GM12865 (cell line): Measurements from ENCODE around the gene LOXL3.

Experiments used
- DNase-seq: peaks from one replicate; pipeline ENCODE4 v3.0.0; 2010; ENCODE audit warnings: low read depth
- H3K4me3 ChIP-seq: 2 replicates; pipeline ENCODE4 v1.5.1; 2011; ENCODE audit warnings: mild to moderate bottlenecking, low read depth, low read length, control low read depth
- CTCF ChIP-seq: IDR thresholded peaks from 2 replicates; pipeline ENCODE4 v1.5.1; 2011; ENCODE audit warnings: low read length, control low read depth, low read depth, inconsistent platforms; ENCODE audit not compliant: insufficient read depth; ENCODE audit errors: missing control alignments

Gene LOXL3

GRCh38 chr2:74556831-74557370 lies 3.2 kb upstream of the LOXL3 start:
- no peak overlapping the region for H3K4me3 ChIP-seq
- no peak for DNase-seq
- TF ChIP-seq CTCF, result no peak

GRCh38 chr2:74556159-74556558 lies 2.4 kb upstream of the LOXL3 start:
- no peak for DNase-seq

GRCh38 chr2:74555610-74556103 lies 1.9 kb upstream of the LOXL3 start:
- no peak for DNase-seq
- TF ChIP-seq CTCF, result no peak
- H3K4me3 ChIP-seq, result peak overlapping the region; percentile 98

More at GRCh38 chr2:74556159-74556558, 2.4 kb upstream of the LOXL3 start:
- no peak for TF ChIP-seq CTCF
- peak overlapping the region; percentile 98 for H3K4me3 ChIP-seq

- H3K4me3 ChIP-seq, result peak overlapping the region; percentile 98
- no peak for TF ChIP-seq CTCF
- DNase-seq, result peak; percentile 68
Measured at GRCh38 chr2:74554820-74555531, 1.2 kb upstream of the LOXL3 start.

- DNase-seq, result peak; percentile 74
- peak overlapping the region; percentile 98 for H3K4me3 ChIP-seq
Measured at GRCh38 chr2:74552914-74553811, 579 bp downstream of the LOXL3 start.

More at GRCh38 chr2:74552914-74553811, 579 bp downstream of the LOXL3 start:
- TF ChIP-seq CTCF, result no peak
